NCI-H82 treated with DMSO at 0.1 percent for 48 hours (cell line): ENCODE data around the gene COBL.

Experiments
- DNase-seq: peaks from one replicate; lab custom pipeline; 2025; ENCODE audit not compliant: unreplicated experiment; lab: John Stamatoyannopoulos, UW

The COBL gene

DNA sequence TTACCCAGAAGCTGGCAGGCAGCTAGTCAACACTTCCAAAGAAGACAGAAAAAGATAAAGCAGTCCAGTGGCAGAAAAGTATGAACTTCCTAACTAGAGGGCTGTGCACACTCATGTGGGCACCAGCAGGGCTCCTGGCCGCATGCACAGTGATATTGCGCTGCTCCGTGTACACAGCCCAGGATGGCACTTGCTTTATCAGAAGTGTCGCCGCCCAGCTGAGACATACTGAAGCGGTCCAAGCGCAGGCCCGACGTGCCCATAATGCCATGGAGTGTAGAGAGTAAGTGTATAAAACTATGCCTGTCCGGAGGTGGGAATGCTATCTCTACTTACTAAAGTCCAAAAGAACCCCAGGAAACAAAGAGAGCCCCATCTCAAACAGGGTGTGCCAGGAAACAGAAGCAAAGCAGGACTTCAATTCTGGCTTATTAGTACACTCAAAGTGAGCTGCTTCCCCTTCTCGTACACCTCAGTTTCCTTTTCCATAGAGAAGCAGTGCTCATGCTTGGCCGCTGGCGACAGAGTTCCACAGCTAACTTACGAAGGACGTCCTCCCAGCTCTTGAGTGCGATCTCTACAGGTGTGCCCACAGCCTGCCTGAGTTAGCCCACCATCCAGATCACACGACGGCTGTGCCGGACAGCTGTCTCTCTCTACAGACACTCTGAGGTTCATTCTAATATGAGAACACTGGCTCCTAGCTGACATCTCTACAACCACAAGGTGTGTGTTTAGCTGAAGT, 234.3 kb downstream of the COBL start:
- DNase-seq = no peak

DNA sequence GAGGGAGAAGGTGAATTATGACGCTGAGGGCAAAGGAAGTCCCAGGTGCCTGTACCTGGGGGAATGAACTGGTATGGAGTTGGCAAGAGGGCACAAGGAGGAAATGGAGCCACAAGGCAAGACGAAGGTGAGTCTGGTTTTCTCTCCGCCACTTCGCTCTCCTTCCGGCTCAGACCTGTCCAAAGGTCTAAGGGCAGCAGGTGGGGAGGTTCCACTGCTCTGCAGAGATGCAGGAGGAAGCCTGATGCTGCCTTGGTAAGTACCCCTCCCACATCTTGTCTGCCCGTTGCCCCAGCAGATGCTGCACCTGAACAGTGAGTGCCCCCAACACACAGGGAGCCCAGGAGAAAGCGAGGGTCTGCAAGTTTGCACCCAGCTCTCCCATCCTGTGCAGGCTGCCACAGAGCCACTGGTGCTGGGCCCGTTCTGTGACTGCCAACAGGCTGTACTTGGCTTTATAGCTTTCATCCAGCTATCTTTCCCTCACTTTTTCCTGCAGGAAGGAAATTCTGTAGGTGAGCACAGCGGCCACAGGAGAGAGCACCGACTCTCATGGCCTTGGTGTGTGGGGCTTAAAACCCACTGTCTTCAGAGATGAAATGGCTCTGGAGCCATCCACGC, 235.2 kb downstream of the COBL start:
- no peak for DNase-seq

DNA sequence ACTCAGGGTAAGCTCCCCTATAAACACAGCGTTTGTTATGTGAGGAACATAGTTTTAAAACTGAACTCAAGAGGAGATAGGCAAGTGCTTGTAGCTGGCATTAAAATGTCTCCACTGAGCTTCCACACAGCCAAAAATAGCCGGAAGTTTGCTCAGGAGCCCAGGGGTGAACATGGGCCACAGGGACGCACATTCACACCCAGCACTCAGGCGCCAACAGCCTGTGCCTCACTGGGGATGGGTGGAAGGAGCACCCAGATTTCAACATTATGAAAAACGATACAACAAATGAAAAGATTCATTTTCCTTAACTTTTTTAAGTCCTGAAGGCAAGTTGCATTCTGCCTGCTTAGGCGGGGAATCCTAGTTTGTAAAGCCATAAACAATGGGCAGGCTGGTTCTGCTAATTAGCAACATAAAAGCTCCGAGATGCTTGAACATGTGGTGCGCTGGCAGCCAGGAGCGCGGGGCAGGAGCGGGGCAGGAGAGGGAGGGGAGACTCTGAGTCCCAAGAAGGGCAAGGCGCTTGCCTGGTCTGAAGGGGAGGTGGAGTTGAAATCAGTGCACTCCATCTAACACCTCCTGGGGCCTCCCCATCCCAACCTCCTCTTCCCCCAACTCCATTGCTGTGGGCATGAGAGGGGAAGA, 235.9 kb downstream of the COBL start:
- DNase-seq = no peak

DNA sequence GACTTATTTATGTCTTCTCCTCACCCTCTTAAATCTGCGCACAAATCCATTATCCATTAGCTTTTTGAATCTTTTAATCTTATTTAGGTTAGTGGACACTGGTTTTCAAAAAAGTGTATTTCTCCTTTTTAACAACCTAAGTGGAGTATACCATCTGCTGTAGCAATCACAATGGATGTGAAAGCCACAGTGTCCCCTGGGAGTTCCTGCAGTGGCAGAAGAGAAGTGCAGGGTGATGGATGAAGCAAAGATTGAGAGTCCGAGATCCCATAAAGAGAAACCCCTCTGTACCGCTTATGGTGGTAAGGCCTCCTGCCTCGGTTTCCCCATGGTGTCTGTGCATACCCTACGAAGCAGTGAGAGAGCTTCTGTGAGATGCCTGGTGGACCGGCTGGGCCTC, 236.4 kb downstream of the COBL start:
- DNase-seq = no peak

DNA sequence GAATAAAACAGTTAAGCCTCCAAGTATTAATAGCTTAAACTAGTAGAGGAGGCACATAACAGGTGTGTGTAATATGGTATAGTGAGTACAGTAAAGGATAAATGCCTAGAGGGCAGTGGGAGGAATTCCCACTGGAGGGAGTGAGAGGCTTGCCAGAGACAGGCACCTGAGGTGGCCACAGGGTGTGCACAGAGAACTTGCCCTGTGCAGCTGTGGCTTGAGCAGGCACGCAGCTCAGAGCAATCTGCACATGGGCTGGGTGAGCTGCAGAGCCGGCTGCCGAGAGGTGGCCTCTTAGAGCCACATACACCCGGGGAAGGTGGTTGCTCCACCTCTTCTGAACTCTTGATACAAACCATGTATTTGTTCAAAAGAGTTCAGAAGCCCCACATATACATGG, 237.1 kb downstream of the COBL start:
- no peak for DNase-seq

DNA sequence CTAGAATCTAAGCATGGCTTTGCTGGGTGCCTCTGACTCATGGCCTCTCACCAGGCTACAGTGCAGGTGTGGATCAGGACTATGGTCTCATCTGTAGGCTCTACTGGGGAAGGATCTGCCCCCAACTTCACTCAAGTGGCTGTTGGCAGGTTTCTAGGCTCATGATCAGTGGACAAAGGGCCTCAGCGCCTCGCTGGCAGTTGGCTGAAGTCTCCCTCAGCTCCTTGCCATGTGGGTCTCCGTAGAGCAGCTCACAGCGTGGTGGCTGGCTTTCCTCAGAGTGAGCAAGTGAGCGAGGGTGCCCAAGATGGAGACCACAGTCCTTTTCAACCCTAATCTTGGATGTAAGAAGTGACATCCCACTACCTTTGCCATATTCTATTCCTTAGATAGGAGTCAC, 238.0 kb downstream of the COBL start:
- DNase-seq = no peak

DNA sequence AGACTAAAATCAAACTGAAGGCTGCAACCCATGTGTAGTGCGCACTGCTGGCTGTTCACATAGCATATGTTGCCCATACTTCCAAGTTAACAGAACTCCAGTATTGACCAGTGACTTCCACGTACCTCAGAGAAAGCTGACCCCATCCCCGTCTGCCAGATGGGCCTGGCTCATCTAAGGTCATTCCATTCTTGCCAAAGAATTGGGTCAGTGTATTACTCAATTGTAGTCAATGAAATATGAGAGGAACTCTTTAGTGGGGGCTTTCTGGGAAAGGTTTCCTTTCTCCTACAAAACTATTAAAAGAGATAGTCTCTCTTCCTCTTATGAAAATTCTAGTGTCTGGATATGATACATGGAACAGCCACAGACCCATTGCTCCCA, 238.6 kb downstream of the COBL start:
- DNase-seq = no peak

DNA sequence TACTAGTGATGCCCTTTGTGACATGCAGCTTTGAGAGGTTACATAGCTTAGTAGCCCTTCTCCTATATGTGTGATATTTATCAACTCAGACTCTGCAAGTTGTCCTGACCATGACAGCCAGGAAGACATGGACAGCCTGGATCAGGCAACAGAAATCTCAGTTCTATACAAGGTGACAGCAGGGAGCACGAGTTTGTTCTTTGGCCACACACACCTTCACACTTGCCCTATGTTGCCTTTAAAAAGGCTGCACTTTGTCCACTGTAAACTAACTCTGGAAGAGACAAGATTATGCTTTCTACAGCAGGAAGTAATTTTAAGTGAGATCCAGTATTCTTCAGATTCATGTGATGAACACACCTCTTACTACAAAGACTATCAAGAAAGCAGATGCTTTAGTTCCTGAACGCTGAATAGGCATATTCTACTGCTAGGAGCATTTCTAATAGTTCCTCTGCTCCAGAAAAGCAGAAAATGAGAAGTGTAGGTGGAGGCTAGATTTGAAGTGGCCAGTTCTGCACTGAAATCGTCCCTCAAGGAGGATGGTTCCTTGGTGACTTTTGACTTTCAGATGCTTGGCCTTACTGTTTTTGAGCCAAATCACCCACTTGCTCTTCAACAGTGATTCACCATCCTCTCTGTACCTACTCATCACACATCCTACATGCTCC, 239.2 kb downstream of the COBL start:
- no peak for DNase-seq

DNA sequence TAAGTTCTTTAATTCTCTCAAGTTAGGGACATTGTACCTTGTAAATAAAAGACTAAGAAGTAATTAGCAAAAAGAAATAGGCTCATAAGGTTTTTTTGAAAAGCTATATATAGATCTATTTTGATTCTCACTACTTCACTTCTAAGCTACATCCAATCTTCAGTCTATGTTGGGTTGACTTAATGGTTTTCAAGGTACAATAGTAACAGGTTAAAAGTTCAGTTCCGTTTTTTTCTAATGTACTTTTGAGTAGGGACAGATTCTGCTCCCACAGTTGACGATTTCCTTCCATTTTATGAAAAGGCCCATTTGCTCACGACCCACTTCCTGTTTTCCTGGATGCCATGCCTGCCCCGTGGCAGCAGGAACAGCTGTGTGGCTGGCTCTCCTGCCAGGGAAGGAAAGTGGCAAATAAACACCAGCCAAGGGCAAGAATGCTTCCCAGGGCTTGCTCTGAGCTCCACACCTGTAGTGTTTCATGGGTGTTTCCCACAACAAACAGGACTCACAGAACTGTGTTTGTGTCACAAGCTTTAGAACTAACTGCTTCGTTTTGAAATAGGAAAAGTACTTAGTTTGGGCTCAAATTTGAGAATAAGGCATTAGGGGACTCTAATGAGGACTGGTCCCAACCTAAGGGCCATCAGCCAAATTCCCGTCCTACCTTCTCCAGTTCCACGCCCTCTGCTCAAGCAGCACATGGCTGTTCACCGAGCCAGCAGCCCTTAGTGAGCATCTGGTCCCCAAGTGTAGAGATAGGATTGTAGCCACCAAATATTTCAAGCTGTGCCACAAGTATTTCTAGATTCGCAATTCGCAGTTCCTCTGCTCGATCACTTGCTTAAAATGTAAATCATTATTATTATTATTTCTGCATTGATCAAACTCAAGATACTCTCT, 240.7 kb downstream of the COBL start:
- no peak for DNase-seq

DNA sequence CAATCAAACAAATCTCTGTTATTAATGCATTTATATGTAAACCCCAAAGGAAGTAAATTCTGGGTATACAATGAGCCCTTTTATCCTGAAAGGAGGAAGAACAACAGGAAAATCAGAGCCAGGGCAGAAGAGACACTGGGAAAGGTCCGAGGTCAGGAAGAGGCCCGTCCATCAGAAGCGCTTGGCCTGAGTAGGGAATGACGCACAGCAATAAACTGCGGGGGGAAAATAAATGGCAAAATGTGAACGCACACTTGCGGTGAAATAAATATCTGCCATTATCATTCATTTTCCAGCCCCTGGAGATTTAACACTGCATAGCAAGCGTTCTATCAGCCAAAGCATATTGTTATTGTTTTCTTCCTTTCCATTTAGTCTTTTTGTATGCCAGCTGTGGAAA, 243.4 kb downstream of the COBL start:
- DNase-seq = no peak

DNA sequence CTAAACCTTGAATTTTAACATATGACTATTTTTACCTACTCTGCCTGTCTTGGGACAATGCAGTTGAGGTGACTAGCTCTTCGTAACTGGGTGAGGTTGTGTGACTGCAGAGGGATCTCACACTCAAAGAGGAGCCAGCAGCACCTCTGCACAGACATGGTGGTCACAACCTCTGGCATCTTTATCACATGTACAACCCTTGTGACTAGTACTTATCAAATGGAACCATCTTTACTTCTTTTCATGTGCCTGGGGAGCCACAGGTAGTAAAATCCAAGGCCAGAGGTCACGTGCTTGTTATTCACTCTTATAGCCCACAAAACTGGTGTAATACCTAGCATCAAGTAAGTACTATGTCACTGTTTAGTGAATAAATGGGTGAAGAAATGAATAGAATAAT, 244.3 kb downstream of the COBL start:
- no peak for DNase-seq

DNA sequence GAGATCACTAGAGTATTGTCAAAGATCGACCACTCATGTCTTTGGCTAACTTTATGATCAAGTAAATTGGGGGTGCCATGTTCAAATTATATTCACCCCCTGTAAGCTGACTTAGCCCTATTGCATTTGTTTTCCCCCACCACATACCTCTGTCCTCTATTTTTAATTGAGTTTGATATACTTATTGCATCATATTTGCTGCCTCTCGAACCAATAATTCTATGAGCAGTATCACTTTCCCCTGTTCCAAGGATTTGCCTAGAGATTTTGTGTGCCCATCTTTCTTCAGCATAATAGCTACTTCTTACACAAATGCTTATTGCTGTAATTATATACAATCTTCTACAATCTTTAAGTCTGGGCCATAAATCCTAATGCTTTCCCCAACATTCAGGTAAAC, 245.2 kb downstream of the COBL start:
- no peak for DNase-seq

DNA sequence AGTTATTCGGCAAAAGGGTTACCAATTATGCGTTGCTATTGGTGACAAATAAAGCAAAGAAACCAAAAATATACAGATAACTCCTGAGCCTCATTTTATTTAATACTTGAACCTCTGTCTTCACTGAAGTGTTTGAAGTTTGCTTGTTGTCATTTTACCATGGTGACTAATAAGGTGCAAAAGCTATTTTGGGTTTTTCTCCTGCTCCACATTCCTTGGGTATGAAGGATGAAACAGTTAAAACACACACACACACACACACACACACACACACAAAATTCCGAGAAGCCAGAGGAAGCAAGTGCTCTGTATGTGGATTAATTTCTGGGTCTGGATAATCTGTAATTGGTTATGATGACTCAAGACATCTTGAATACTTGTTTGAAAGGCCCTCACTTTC, 246.5 kb downstream of the COBL start:
- DNase-seq = no peak

DNA sequence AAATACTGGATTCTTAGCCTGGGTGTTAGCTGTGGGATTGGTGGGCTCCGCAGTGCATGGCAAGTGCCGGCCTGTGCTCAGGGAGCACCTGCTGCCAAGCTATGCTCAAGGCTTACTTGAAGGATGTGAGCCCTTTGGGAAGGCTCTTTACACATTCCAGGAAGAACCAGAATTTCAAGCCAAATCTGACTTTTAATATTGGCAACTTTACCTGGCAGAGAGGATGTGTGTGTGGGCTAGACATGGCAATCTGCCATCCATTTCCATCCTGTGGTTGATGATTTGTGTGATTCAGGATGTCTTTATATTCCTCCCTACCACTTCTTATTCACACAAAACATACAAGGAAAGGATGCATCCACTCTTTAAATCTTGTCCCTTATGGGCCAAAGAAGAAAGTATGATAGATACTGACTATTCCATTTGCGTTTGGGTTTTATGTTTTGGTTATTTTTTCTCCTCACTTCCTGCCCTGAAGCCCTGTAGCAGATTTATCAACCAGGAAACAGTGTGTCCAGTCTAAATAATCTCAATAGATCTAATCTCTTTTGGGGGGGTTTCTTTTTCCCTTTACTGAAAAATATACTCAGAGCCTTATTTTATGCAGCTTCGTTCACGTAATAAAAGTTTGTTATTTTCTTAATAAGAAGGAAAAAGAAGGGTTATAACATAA, 247.1 kb downstream of the COBL start:
- no peak for DNase-seq

DNA sequence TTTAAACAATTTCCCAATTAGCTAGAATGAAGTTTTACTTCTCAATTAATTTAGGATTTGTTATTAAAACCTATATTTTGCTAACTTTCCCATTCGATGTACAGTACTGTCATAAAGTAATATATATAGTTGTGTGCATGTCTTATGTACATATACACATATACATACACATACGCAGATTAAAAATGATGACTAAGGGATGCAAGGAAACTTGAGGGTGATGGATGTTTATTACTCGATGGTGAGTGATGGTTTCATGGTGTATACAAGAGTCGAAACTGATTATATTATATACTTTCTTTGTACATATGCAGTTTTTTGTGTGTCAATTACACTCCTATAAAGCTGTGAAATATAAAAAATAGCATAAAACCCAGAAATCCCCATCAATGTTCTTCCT, 248.2 kb downstream of the COBL start:
- DNase-seq = no peak

DNA sequence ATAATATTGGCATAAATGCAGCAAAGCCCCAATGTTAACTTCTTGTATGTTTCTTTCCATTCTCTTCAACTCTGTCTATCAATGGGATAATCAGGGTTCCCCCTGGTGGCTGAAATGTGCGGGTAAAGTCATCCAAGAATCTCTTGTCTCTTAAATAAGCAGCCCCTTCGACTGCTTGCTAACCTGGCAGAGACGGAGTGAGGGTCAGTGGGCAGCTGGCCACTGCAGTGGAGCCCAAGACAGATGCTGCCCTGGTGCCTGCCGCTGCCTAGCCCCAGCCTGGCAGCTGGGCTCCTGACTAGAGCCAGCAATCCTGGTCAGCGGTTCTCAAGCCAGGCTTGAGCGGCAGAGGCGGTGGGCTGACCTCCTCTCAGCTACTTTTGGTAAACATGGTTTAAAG, 248.9 kb downstream of the COBL start:
- no peak for DNase-seq

DNA sequence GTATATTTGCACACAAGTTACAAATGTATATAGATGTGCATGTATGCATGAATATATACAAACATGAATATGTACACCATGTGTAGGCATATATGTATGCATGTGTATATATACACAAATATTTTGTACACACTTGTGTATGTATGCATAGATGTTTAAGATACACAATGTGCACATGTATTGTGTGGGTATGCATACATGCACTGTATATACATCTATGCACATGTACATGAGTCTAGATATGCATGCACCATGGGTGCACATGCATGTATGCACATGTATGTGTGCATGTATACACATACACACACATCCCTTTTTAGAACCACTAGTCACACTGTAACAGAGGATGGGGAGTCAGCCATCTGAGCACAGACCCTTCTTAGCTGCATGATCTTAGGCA, 249.4 kb downstream of the COBL start:
- DNase-seq = no peak

DNA sequence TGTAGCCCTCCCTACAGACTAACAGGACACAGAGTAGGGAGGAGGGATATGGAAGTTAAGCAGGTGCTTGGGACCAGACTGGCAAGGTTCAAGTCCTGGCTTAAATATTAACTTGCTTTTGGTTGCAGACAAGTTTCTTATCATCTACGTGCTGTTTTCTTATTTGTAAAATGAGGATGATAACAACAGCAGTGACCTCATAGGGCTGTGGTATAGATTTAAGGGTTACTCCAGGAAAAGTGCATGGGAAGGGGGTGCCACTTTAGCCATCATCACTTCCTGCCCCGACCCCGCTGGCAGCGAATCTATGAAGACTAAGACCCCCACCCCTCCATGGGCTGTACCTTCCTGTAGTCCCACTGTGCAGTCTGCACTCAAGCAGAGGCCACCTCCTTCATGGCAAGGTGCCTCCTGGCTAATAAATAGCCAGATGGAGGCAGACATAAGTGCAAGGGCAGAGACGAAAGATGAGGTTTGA, 250.2 kb downstream of the COBL start:
- no peak for DNase-seq

DNA sequence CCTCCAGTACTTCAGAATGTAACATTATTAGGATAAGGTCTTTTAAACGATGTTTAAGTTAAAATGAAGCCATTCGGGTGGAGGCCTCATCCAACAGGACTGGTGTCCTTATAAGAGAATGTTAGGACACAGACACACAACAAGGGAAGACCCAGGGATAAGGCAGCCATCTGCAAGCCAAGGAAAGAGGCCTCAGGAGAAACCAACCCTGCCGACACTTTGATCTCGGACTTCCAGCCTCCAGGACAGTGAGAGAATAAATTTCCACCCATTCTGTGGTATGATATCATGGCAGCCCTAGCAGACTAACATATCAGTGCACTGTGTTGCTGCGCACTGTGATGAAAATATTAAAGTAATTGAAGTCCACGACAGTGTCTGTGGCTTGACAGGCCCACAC, 250.8 kb downstream of the COBL start:
- no peak for DNase-seq

DNA sequence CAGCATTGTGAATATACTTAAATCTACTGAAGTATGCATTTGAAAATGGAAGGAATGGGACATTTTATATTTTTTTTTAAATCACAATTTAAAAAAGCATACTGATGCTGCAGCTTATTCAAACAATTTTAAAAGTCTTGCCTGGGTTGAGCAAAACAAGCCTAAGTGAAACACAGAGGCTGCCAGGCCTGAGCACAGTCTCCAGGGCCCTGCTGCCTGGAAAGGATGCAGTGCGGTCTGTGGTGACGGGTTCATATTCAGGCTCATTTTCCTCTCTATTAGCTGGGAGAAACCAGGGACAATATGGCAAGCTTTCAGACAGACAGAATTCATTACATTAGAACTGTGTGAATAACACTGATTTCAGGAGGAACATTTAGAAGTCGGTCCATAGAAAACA, 251.9 kb downstream of the COBL start:
- no peak for DNase-seq
